Measurements from ENCODE around the gene MAPK8IP3.
"Not testable (repeated sequence)": the region's sequence is repeated elsewhere in the genome, so short reads cannot be mapped to it uniquely, and the experiment has no call there.

MAPK8IP3 gene

DNA sequence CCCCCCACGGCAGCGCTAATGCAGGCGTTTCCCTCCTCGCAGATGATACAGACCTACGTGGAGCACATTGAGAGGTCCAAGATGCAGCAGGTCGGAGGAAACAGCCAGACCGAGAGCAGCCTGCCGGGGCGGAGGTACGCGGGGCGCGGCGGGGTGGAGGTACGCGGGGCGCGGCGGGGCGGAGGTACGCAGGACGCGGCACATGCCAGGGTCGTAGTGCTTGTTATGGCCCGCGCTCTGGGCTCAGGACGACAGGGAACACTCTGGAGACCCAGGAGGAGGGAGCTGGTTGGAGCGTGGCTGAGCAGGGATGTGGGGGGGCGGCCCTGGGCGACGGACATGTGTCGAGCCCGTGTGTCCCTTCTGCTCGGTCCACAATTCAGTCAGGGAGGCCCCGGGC is 23.4 kb downstream of the MAPK8IP3 start:
- TF ChIP-seq, protein P1, sequence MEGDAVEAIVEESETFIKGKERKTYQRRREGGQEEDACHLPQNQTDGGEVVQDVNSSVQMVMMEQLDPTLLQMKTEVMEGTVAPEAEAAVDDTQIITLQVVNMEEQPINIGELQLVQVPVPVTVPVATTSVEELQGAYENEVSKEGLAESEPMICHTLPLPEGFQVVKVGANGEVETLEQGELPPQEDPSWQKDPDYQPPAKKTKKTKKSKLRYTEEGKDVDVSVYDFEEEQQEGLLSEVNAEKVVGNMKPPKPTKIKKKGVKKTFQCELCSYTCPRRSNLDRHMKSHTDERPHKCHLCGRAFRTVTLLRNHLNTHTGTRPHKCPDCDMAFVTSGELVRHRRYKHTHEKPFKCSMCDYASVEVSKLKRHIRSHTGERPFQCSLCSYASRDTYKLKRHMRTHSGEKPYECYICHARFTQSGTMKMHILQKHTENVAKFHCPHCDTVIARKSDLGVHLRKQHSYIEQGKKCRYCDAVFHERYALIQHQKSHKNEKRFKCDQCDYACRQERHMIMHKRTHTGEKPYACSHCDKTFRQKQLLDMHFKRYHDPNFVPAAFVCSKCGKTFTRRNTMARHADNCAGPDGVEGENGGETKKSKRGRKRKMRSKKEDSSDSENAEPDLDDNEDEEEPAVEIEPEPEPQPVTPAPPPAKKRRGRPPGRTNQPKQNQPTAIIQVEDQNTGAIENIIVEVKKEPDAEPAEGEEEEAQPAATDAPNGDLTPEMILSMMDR (IDR thresholded peaks at IDR 0.05) = no peak
- peaks cover 53 to 94% (median 73%) of the 10 kb centered on the region in 3 donors for H3K36me3 ChIP-seq

DNA sequence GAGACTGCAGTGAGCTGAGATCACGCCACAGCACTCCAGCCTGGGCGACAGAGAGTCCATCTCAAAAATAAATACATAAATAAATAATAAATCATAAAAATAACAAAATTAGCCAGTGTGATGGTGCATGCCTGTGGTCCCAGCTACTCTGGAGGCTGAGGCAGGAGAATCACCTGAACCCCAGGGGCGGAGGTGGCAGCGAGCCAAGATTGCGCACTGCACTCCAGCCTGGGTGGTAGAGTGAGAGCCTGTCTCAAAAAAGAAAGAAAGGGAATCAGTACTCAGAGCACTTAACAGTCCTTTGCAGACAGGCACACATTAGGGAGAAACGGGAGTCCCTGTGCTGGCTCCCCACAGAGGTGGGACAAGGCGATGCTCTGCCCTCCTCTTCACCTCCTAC is 25.1 kb downstream of the MAPK8IP3 start:
- H3K27ac ChIP-seq = no peak overlapping the region
- intact Hi-C loops (cut with DNase I; ENCODE audit: low total_unique reads) = no loop called here
- DNase-seq = no peak
- peaks cover 39 to 84% (median 67%) of the 10 kb centered on the region in 3 donors for H3K36me3 ChIP-seq
- no peaks in the 10 kb centered on the region for H3K27me3 ChIP-seq
- H3K9me3 ChIP-seq = no peaks in the 10 kb centered on the region
- no peaks in the 10 kb centered on the region for H3K4me1 ChIP-seq
- H3K4me3 ChIP-seq = no peak overlapping the region
- TF ChIP-seq, protein P1 (IDR thresholded peaks at IDR 0.05) = no peak

More for the DNA sequence above, 23.4 kb downstream of the MAPK8IP3 start:
- Histone ChIP-seq H3K9me3 (no peaks in the 10 kb centered on the region), H3K27me3 (no peaks in the 10 kb centered on the region), H3K4me3 (no peak overlapping the region), H3K27ac (no peak overlapping the region), H3K4me1 (no peaks in the 10 kb centered on the region)
- intact Hi-C loops (cut with DNase I; ENCODE audit: low total_unique reads) = no loop called here
- no peak for DNase-seq

DNA sequence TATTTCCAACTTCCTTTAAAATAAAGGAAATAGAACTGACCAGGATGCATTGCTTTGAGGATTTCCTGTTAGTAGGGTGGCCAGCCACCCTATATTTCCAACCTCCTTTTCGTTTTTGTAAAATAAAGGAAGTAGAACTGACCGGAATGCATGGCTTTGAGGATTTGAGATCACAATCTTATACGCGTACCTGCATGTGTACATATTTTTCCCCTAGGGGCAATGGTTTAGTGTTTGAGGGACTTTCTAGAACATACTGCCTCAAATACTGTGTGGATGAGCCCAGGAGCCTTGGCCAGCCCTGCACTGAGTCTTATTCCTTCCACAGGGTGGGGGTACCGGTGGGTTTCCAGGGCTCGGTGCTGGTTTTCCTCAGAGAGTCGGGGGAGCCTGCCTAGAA is 25.6 kb downstream of the MAPK8IP3 start:
- H3K27ac ChIP-seq = no peak overlapping the region
- DNase-seq = no peak
- no peaks in the 10 kb centered on the region for H3K4me1 ChIP-seq
- TF ChIP-seq, protein P1 (IDR thresholded peaks at IDR 0.05) = no peak
- no peaks in the 10 kb centered on the region for H3K9me3 ChIP-seq
- intact Hi-C loops (cut with DNase I; ENCODE audit: low total_unique reads) = no loop called here
- H3K4me3 ChIP-seq = no peak overlapping the region
- H3K36me3 ChIP-seq = peaks cover 34 to 79% (median 62%) of the 10 kb centered on the region in 3 donors
- H3K27me3 ChIP-seq = no peaks in the 10 kb centered on the region

DNA sequence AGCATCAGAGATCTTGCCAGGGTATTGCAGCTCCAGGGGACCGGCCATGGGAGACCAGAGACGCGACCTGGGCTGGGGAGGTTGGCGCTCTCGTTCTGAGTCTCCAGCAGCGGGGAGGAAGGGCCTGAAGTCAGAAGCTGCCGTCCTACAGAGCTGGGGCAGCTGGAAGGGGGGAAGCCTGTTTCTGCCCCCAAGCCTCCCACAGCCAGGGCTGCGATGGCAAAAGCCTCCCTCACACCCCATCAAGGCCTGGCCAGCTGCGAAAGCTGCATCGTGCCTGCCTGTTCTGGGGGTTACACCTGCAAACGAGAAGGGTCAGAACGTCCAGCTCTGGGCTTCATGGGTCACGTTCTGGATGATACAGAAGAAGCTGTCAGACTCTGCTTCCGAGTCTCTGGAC is 26.1 kb downstream of the MAPK8IP3 start:
- H3K36me3 ChIP-seq = peaks cover 32 to 75% (median 59%) of the 10 kb centered on the region in 3 donors
- DNase-seq = no peak
- intact Hi-C loops (cut with DNase I; ENCODE audit: low total_unique reads) = no loop called here

DNA sequence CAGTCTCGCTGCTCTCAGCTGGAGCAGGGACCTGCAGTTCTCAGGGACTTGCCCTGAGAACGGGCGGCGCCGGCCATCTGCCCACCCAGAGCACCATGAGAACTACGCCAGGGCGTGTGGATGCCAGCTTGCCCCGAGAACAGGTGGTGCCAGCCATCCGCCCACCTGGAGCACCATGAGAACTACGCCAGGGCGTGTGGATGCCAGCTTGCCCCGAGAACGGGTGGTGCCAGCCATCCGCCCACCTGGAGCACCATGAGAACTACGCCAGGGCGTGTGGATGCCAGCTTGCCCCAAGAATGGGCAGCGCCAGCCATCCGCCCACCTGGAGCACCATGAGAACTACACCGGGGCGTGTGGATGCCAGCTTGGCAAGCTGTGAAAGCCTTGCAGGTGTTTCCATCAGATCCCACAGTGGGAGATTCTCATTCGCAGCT is 26.6 kb downstream of the MAPK8IP3 start:
- peaks cover 31 to 70% (median 59%) of the 10 kb centered on the region in 3 donors for H3K36me3 ChIP-seq
- H3K4me1 ChIP-seq; DNase-seq; H3K9me3 ChIP-seq; H3K27ac ChIP-seq; intact Hi-C loops (cut with DNase I; ENCODE audit: low total_unique reads); H3K27me3 ChIP-seq; H3K4me3 ChIP-seq: not testable (repeated sequence)

More for the DNA sequence above, 26.1 kb downstream of the MAPK8IP3 start:
- Histone ChIP-seq H3K27me3 (no peaks in the 10 kb centered on the region), H3K4me1 (no peaks in the 10 kb centered on the region), H3K27ac (no peak overlapping the region), H3K9me3 (no peaks in the 10 kb centered on the region), H3K4me3 (no peak overlapping the region)
- TF ChIP-seq, protein P1 (IDR thresholded peaks at IDR 0.05) = no peak

DNA sequence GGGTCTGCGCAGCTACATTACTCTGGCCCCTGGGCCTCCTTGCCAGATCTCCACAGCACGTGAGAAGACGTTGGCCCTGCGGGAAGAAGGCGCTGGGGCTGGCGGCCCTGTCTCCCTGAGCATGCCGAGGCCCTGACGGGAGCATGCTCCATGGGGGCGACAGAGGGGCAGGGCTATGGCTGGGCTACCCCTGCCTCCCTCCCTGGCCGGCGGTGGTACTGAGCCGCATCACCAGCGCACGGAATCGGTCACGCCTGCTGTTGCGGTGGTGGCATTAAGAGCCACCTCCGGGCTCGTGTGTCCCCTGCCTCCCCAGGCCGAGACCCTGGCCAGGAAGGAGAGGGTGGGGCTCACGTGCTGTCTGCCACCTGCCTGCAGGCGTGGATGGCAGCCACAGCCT is 28.1 kb downstream of the MAPK8IP3 start:
- TF ChIP-seq, protein P1 (IDR thresholded peaks at IDR 0.05) = no peak
- Histone ChIP-seq H3K36me3 (peaks cover 22 to 55% (median 50%) of the 10 kb centered on the region in 3 donors), H3K27ac (no peak overlapping the region), H3K27me3 (no peaks in the 10 kb centered on the region), H3K4me1 (no peaks in the 10 kb centered on the region), H3K9me3 (no peaks in the 10 kb centered on the region), H3K4me3 (no peak overlapping the region)
- intact Hi-C loops (cut with DNase I; ENCODE audit: low total_unique reads) = no loop called here
- no peak for DNase-seq

Data from tibial artery (tissue), 4 donors.